PC-9 (cell line): ENCODE results near the gene KIAA0753. TPM values are rescaled to one million over a fixed set of nuclear protein-coding genes. Genes with fewer than 3 reads are reported as not detected.

Source experiments
- BruUV-seq: library from RNA; stranded (reverse); fragments of 400-500 nt; replicated peaks from 2 replicates; lab custom pipeline; 2021; lab: Mats Ljungman, UMichigan
- CTCF ChIA-PET: fragments of 300-600 bp; sonication (Branson Sonifier 250); formaldehyde crosslinking; loops from one replicate; lab custom pipeline; 2022; ENCODE audit warnings: antibody characterized with exemption; lab: Charles Lee
- POLR2A ChIA-PET: fragments of 300-600 bp; sonication (Branson Sonifier 250); formaldehyde crosslinking; loops from one replicate; lab custom pipeline; 2022; ENCODE audit warnings: antibody characterized with exemption; ENCODE audit not compliant: unreplicated experiment; lab: Charles Lee
- DNase-seq, 2 experiments: peaks; one replicate each; pipeline versions ENCODE4 v3.0.0 to v3.0.0-alpha.2; 2015 to 2022; ENCODE audit warnings: mixed read lengths in 1 of 2
- H2AFZ ChIP-seq: fragments of 200-600 bp; sonication (generic); 2 replicates; pipeline ENCODE4 v1.8.1; 2017; ENCODE audit warnings: antibody characterized with exemption
- H3F3A ChIP-seq: fragments of 200-600 bp; sonication (generic); 2 replicates; pipeline ENCODE4 v1.8.1; 2017; ENCODE audit warnings: antibody characterized with exemption, mild to moderate bottlenecking, low read depth; ENCODE audit not compliant: insufficient read depth
- H3K27ac ChIP-seq: fragments of 200-600 bp; sonication (generic); 2 replicates; pipeline ENCODE4 v1.6.1; 2016; ENCODE audit warnings: mixed run types
- H3K27me3 ChIP-seq: fragments of 200-600 bp; sonication (generic); 2 replicates; pipeline ENCODE4 v1.6.1; 2016; ENCODE audit warnings: low read depth, mixed run types; ENCODE audit not compliant: insufficient read depth
- H3K36me3 ChIP-seq: fragments of 200-600 bp; sonication (generic); 2 replicates; pipeline ENCODE4 v1.6.1; 2016; ENCODE audit warnings: low read depth, mixed run types
- H3K4me1 ChIP-seq: fragments of 200-600 bp; sonication (generic); replicated peaks from 2 replicates; pipeline ENCODE4 v1.6.1; 2016; ENCODE audit warnings: mixed run types; ENCODE audit not compliant: insufficient read depth
- H3K4me2 ChIP-seq: fragments of 200-600 bp; sonication (generic); 2 replicates; pipeline ENCODE4 v1.6.1; 2017; ENCODE audit warnings: mixed run types
- H3K4me3 ChIP-seq: fragments of 200-600 bp; sonication (generic); 2 replicates; pipeline ENCODE4 v1.6.1; 2016; ENCODE audit warnings: mixed run types
- H3K79me2 ChIP-seq: fragments of 200-600 bp; sonication (generic); 2 replicates; pipeline ENCODE4 v1.6.1; 2017; ENCODE audit warnings: low read depth, mixed run types
- H3K9me2 ChIP-seq: fragments of 200-600 bp; sonication (generic); 2 replicates; pipeline ENCODE4 v1.8.1; 2017; ENCODE audit warnings: mild to moderate bottlenecking; ENCODE audit not compliant: insufficient read depth
- H3K9me3 ChIP-seq: fragments of 200-600 bp; sonication (generic); 2 replicates; pipeline ENCODE4 v1.8.1; 2016; ENCODE audit warnings: low read depth; ENCODE audit not compliant: insufficient read depth
- H4K20me1 ChIP-seq: fragments of 200-600 bp; sonication (generic); 2 replicates; pipeline ENCODE4 v1.8.1; 2017; ENCODE audit not compliant: insufficient read depth
- EZH2 ChIP-seq: fragments of 200-600 bp; sonication (generic); IDR thresholded peaks from 2 replicates; pipeline ENCODE4 v1.8.0; 2017; ENCODE audit warnings: antibody characterized with exemption, low read depth
- intact Hi-C: fragments of 100-400 bp; cut with micrococcal nuclease; formaldehyde crosslinking; loops from one replicate; pipeline ENCODE4 v1.10.0; 2022; ENCODE audit not compliant: unreplicated experiment
- total RNA-seq: library from RNA; stranded (reverse); gene quantifications from 2 replicates; pipeline ENCODE4 v1.2.3, GENCODE V29; 2021
- TF ChIP-seq, protein P1 (sequence below): fragments of 200-600 bp; sonication (generic); conservative IDR thresholded peaks from 2 replicates; pipeline ENCODE4 v1.6.1; 2017; ENCODE audit warnings: mixed run types, antibody characterized with exemption, mild to moderate bottlenecking, moderate library complexity

KIAA0753 gene
- total RNA-seq, 1 experiment from 2014 or later: 47.0 TPM

DNA sequence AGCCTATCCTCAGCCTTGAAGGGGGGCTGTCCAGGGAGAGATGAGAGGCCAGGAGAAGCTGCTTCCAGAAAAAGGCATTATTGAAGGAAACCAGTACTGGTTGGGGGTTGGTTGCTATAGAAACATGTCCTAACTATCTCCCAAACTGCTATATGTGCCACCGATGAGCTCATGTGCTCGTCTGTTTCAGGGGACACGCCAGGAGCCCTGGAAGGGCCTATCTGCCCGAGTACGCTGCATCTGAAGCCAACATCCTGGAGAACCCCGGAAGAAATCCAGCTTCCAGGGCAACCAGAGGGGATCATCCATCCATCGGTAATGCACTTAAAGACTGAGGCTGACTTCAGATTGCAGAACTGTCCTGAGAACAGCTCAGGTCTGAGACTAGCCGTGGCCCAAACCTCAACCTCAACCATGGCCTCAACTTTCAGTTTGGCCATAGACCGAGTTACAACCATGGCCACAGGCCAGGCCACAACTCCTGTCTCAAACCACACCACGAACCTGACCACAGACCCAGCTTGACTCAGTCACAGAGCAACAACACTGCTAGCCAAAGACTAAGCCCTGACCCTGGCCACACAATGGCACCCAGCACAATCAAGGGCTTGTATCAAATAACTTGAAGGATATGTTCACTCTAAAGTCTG lies 94.3 kb downstream of the KIAA0753 start:
- Histone ChIP-seq H3K4me1 (peaks cover 8% of the 10 kb centered on the region), H4K20me1 (no peaks in the 10 kb centered on the region), H3K36me3 (no peaks in the 10 kb centered on the region), H3K27ac (no peak overlapping the region), H3K4me3 (no peak overlapping the region), H3K9me2 (no peaks in the 10 kb centered on the region), H3K27me3 (no peaks in the 10 kb centered on the region), H3K9me3 (no peaks in the 10 kb centered on the region), H3K79me2 (no peaks in the 10 kb centered on the region), H2AFZ (no peak overlapping the region), H3F3A (peaks cover 8% of the 10 kb centered on the region; the same call in 1 of the 2 replicates), H3K4me2 (no peak overlapping the region)
- intact Hi-C loops: no loop called here
- ChIA-PET CTCF (interaction anchor here (1.1 kb wide), 1 partner anchor 71 kb away, joined by 3 read pairs; no protein-coding TSS in a partner anchor), POLR2A (interaction anchor here (0.6 kb wide), 1 partner anchor 10 kb away, joined by 3 read pairs; no protein-coding TSS in a partner anchor)
- TF ChIP-seq, protein P1, sequence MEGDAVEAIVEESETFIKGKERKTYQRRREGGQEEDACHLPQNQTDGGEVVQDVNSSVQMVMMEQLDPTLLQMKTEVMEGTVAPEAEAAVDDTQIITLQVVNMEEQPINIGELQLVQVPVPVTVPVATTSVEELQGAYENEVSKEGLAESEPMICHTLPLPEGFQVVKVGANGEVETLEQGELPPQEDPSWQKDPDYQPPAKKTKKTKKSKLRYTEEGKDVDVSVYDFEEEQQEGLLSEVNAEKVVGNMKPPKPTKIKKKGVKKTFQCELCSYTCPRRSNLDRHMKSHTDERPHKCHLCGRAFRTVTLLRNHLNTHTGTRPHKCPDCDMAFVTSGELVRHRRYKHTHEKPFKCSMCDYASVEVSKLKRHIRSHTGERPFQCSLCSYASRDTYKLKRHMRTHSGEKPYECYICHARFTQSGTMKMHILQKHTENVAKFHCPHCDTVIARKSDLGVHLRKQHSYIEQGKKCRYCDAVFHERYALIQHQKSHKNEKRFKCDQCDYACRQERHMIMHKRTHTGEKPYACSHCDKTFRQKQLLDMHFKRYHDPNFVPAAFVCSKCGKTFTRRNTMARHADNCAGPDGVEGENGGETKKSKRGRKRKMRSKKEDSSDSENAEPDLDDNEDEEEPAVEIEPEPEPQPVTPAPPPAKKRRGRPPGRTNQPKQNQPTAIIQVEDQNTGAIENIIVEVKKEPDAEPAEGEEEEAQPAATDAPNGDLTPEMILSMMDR: no peak
- TF ChIP-seq EZH2: no peak
- no peak for DNase-seq
- BruUV-seq: no TSS peak

DNA sequence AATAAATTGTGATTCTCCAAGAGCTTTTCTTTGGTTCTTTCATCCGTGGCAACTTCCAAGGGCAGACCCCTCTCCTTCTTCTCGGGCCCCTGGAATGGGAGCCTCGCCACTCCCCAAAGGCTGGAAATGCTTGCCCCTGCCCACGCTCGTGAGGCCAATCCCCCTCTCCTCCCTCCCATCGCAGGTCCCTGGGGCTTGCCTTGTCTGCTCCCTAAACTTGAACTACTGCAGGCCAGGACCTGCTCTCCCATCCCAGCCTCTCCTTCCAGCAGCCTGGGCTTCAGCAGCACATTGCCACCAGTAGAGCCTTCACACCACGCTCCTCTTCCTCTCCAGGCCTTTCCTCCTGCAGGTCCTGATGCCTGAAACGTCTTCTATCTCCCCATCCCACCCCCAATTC lies 95.2 kb downstream of the KIAA0753 start:
- BruUV-seq: no TSS peak
- no peak for DNase-seq
- H3K4me2 ChIP-seq: no peak overlapping the region
- no peak overlapping the region for H2AFZ ChIP-seq
- H3K4me1 ChIP-seq: no peaks in the 10 kb centered on the region
- no peak overlapping the region for H3K27ac ChIP-seq
- TF ChIP-seq, protein P1: no peak
- TF ChIP-seq EZH2: no peak
- POLR2A ChIA-PET: no interaction called here
- H3K27me3 ChIP-seq: no peaks in the 10 kb centered on the region
- intact Hi-C loops: no loop called here
- H3K4me3 ChIP-seq: no peak overlapping the region
- no peaks in the 10 kb centered on the region for H3K79me2 ChIP-seq
- H3F3A ChIP-seq: no peaks in the 10 kb centered on the region
- no peaks in the 10 kb centered on the region for H3K9me2 ChIP-seq
- CTCF ChIA-PET: interaction anchor here (1.1 kb wide), 1 partner anchor 70 kb away, joined by 3 read pairs; no protein-coding TSS in a partner anchor
- H4K20me1 ChIP-seq: no peaks in the 10 kb centered on the region
- no peaks in the 10 kb centered on the region for H3K9me3 ChIP-seq
- H3K36me3 ChIP-seq: no peaks in the 10 kb centered on the region

DNA sequence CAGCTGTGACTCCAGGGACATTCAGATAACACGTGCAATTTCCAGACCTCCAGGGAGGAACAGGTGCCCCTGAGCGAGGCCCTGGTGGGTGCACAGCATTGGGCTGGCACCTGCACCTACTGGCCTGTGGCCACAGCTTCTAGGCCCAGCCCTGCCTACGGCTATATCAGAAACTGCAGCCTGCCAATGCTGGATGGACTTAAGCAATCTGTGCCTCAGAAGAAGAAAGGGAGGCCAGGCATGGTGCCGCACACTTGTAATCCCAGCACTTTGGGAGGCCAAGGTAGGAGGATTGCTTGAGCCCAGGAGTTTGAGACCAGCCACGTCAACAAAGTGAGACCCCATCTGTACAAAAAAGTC lies 96.5 kb downstream of the KIAA0753 start:
- no TSS peak for BruUV-seq
- POLR2A ChIA-PET: interaction anchor here (0.6 kb wide), 1 partner anchor 1273 kb away, joined by 5 read pairs; no protein-coding TSS in a partner anchor
- TF ChIP-seq, protein P1: no peak
- TF ChIP-seq EZH2: no peak
- H3K4me1 ChIP-seq: no peaks in the 10 kb centered on the region
- H3K4me3 ChIP-seq: no peak overlapping the region
- H3F3A ChIP-seq: no peaks in the 10 kb centered on the region
- H2AFZ ChIP-seq: no peak overlapping the region
- no peak overlapping the region for H3K4me2 ChIP-seq
- H3K79me2 ChIP-seq: no peaks in the 10 kb centered on the region
- no peaks in the 10 kb centered on the region for H3K9me2 ChIP-seq
- no peak for DNase-seq
- H3K27ac ChIP-seq: no peak overlapping the region
- CTCF ChIA-PET: no interaction called here
- H3K36me3 ChIP-seq: no peaks in the 10 kb centered on the region
- intact Hi-C loops: no loop called here
- H3K9me3 ChIP-seq: no peaks in the 10 kb centered on the region
- H4K20me1 ChIP-seq: no peaks in the 10 kb centered on the region
- H3K27me3 ChIP-seq: no peaks in the 10 kb centered on the region
